IPS DF 19.7 (cell line): ENCODE measurements around the gene ACTR6.
"Not testable (repeated sequence)": the region's sequence is repeated elsewhere in the genome, so short reads cannot be mapped to it uniquely, and the experiment has no call there.

Experiments
- DNase-seq: peaks from one replicate; pipeline ENCODE4 v3.0.0-alpha.2; 2013; ENCODE audit warnings: low read depth, low spot score

The ACTR6 gene

GRCh38 chr12:100200463-100201181 lies at the start of gene ACTR6:
Gene ACTR6 (plus strand): TSS chr12:100200815. CDS start chr12:100200852, 37 bp downstream.
- peak; percentile 80 for DNase-seq

GRCh38 chr12:100151769-100152168 lies 48.8 kb upstream of the ACTR6 start:
- no peak for DNase-seq

- no peak for DNase-seq
Measured at GRCh38 chr12:100153131-100153530, 47.5 kb upstream of the ACTR6 start.

GRCh38 chr12:100154474-100155247 lies 46.0 kb upstream of the ACTR6 start:
- peak; percentile 70 for DNase-seq

GRCh38 chr12:100156731-100157426 lies 43.7 kb upstream of the ACTR6 start:
- DNase-seq: no peak

GRCh38 chr12:100157427-100157821 lies 43.2 kb upstream of the ACTR6 start:
- no peak for DNase-seq

- no peak for DNase-seq
Measured at GRCh38 chr12:100158535-100158934, 42.1 kb upstream of the ACTR6 start.

- no peak for DNase-seq
Measured at GRCh38 chr12:100159391-100160104, 41.1 kb upstream of the ACTR6 start.

GRCh38 chr12:100163416-100164152 lies 37.0 kb upstream of the ACTR6 start:
- peak; percentile 85 for DNase-seq

- DNase-seq: no peak
Measured at GRCh38 chr12:100164153-100164704, 36.4 kb upstream of the ACTR6 start.

- DNase-seq: no peak
Measured at GRCh38 chr12:100165356-100165755, 35.3 kb upstream of the ACTR6 start.

GRCh38 chr12:100166232-100166631 lies 34.4 kb upstream of the ACTR6 start:
- no peak for DNase-seq

GRCh38 chr12:100168562-100168961 lies 32.1 kb upstream of the ACTR6 start:
- no peak for DNase-seq

GRCh38 chr12:100169345-100169744 lies 31.3 kb upstream of the ACTR6 start:
- DNase-seq: no peak

GRCh38 chr12:100170313-100170858 lies 30.2 kb upstream of the ACTR6 start:
- no peak for DNase-seq

GRCh38 chr12:100171248-100171647 lies 29.4 kb upstream of the ACTR6 start:
- no peak for DNase-seq

GRCh38 chr12:100173111-100173510 lies 27.5 kb upstream of the ACTR6 start:
- no peak for DNase-seq

GRCh38 chr12:100174495-100174894 lies 26.1 kb upstream of the ACTR6 start:
- no peak for DNase-seq

- not testable (repeated sequence) for DNase-seq
Measured at GRCh38 chr12:100176493-100176892, 24.1 kb upstream of the ACTR6 start.

GRCh38 chr12:100179252-100179651 lies 21.4 kb upstream of the ACTR6 start:
- DNase-seq: no peak
